ENCODE data around the gene LRP4.
A peak's percentile ranks its signal among the peaks of the same experiment; 100 is the strongest.

LRP4 gene

DNA sequence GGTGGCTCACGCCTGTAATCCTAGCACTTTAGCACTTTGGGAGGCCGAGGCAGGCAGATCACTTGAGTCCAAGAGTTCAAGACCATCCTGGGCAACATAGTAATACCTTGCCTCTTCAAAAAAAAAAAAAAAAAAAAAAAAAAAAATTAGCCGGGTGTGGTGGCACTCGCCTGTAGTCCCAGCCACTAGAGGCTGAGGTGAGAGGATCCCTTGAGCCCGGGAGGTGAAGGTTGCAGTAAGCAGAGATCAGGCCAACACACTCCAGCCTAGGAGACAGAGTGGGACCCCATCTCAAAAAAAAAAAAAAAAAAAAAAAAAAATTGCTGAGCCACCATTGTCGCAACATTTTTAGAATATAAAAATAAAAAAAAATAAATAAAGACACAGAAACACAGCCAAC, 79.8 kb downstream of the LRP4 start:
- no peak for DNase-seq

DNA sequence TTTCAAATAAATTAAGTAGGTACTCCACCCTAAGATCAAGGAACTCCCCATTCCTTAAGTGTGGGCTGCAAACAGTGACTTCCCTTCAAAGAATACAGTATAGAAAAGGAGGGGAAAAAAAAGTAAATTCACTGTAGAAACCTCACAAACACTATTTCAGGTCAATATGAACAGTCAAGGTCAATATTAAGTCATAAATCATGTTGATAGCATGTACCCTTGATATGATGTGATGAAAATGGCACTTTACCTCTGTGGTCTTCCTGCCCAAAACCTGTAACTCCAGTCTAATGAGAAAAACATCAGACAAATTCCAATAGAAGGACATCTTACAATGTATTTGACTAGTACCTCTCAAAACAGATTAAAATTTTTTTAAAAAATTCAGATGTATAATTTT, 80.5 kb downstream of the LRP4 start:
- no peak for DNase-seq

DNA sequence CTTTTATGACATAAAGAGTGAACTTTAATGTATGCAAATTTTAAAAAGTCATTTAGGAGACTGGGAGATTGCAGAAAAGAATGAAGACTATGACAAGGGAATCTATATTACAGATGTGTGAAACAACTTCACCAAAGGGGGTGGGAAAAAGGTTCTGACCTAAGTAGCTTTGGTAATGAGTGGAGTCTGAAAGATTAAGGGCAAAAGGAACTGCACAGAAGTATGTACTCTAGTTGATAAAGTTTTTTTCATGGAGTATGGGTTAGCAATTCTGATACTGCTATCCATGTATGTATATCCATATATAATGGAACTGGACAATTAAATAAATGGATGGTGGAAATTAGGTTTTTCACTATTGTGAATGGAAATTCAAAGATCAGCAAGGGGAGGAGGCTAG, 81.5 kb downstream of the LRP4 start:
- no peak for DNase-seq

DNA sequence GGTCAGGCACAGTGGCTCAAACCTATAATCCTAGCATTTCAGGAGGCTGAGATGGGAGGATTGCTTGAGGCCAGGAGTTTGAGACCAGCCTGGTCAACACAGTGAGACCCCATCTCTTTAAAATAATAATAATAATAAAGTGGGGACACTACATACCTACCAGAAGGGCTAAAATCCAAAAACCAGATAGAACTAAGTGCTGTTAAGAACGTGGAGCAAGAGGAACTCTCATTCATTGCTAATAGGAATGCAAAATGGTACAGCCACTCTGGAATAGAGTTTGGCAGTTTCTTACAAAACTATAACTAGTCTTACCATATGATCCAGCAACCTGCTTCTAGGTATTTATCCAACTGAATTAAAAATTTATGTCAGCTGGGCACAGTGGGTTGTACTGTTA, 81.9 kb downstream of the LRP4 start:
- no peak for DNase-seq

DNA sequence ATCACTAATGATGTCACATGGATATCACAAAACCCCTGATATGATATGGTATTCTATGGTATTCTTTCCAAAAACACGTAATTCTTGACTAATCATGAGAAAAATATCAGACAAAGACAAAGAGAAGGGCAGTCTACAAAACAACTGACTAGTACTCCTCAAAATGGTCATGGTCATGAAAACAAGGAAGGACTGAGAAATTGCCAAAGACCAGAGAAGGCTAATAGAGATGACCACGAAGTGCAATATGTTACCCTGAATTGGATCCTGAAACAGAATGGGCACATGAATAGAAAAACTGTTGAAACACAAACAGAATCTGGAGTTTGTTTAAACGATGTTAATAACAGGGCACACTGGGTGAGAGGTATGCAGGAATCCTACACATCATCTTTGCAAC, 82.5 kb downstream of the LRP4 start:
- DNase-seq = no peak

DNA sequence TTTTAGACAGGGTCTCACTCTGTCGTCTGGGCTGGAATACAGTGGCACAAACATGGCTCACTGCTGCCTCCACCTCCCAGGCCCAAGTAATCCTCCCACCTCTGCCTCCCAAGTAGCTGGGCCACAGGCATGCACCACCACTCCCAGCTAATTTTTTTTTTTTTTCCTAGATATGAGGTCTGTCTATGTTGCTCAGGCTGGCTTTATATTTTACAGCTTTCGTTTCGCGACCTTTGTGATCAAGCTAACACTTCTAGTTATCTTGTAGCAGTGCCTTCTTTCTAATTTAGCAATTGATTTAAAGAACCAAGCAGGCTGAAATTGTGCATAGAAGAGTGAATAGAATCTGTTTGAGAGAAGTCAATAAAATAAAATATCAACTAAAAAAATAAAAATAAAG, 83.5 kb downstream of the LRP4 start:
- no peak for DNase-seq

DNA sequence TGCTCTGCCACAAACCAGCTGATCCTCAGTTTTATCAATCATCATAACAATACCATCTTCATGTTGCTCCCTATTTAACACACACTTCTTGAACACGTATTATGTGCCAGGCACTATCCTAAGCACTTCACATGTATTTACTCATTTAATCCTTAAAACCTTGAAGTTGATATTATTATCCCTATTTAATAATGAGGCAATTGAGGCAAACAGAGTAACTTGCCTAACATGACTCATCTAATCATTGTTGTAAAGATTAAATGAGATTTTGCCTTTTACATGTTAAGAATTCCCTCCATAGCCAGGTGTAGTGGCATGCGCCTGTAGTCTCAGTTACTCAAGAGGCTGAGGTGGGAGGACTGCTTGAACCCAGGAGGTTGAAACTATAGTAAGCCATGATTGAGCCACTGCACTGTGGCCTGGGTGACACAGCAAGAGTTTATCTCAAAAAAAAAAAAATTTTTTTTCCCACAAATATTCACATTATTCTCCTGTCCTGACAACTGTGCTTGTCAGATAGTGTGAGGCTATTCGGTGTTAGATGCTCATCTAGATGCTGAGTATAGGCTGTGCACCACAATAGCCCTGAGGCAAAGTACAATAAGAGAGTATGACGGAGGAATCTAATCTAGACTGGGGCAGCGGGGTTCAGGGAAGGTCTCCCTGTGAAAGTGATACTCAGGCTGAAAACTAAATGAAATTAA, 85.7 kb downstream of the LRP4 start:
- no peak for DNase-seq

DNA sequence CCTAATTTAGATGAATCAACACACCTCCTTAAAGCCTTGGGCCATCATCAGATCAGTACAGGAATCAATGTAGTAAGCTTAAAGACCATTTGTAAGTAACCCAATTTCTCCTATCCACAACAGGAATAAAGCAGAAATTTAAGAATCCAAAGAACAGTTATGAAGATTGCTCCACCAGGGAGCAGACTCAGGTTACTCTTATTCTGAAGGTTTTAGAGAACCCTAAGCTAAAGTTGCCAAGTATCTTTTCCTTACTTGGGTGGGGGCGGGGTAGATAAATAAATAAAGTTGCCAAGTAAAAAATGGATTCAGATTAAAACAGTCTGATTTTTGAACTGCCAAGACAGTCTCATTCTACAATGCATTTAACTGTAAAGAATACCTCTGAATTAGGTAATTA, 90.4 kb downstream of the LRP4 start:
- no peak for DNase-seq

DNA sequence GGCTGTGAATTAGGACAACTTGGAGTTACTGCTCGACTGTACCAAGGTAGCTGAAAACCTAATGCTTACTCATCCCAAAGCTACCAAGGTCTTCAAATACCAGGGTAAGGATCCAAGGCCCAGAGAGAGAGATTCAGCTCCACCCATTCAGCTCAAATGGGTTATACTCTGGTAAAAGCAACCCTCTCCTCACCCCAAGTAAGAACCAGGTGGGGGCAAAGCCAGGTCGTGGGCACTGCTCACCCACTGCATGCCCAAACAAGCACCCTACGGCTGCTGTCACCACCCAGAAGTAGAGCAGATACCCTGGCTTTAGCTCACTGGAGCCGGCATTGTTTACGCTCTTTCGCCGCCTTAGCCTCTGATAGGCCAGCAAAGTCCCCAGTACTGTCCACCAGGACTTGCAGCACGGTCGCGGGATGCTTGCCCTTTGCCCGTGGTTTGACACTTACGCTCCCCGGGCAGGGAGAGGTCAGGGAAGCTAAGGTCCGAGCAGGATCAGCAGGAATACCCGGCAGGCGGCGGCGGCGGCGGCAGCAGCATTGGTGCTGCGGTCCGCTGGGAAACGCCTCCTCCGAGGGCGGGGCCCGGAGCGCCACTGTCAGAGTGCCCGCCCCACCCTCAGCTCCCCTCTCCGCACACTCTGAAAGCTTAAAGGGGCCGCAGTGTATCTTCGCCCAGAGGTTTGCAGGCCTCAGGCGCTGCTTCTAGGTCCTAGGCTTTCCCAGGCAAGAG, 91.9 kb downstream of the LRP4 start:
- peak; percentile 91 for DNase-seq

DNA sequence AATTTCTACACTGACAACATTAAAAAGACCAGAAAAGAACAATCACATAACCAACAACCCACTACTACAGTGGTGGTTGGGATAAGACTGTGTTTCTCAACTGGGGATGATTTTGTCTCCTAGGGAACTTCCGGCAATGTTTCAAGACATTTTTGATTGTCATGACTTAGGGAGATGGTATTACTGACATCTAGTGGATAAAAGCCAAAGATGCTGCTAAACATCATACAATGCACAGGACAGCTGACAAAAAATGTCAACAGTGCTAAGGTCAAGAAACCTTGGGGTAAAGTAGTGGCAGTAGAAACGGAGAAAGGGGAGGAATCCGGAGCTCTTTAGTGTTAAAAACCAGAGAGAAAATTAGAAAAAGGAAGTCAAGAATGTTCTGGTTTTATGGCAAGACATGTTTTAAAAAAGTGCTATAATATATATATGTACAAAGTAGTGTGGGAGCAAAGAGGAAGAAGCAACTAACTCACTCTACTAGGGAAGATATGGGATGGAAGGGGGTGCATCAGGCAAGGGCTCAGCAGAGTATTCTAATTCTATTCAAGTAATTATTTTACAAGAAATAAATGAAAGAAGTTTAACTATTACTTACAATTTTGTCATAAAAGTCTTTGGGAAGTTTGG, 109.4 kb downstream of the LRP4 start:
- DNase-seq = peak; percentile 8
